SKM-1 treated with dmso at 0.1 percent for 144 hours (cell line): Measurements from ENCODE around the gene PEG3.

ENCODE experiments used
- DNase-seq: peaks from one replicate; lab custom pipeline; 2025; ENCODE audit not compliant: unreplicated experiment; lab: John Stamatoyannopoulos, UW

The PEG3 gene

DNA sequence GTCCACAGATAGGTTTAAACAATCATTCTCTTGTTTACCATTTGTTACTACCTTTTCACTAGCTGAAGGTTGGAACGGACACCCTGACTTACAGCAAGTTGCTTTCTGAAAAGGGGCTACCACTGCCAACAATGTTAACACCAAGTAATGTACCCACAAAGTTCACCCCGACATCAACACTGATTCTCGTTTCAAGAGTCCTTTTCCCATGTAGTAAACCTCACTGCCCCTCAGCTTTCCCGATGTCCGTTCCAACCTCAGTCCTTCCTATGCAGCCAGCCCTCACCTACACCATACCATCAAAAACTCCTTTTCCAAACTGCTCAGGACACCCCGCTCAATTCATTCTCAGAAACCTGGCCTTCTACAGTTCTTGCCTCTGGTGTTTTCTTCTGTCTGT is 29.0 kb downstream of the PEG3 start:
- no peak for DNase-seq

GRCh38 chr19:56810260-56810659 is 30.3 kb downstream of the PEG3 start:
- no peak for DNase-seq

- no peak for DNase-seq
Measured at GRCh38 chr19:56808717-56809392, 31.7 kb downstream of the PEG3 start.

DNA sequence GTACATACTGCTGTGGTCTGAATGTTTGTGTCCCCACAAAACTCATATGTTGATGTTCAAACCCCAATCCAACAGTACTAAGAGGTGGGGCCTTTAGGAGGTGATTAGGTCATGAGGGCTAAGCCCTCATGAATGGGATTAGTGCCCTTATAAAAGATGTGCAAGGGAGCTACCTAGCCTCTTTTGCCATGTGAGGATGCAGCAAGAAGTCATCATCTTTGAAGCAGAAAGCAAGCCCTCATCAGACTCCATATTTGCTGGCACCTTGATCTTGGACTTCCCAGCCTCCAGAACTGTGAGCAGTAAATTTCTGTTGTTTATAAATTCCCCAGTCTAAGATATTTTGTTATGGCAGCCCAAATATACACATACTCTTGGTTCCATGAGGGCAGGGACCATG is 33.9 kb downstream of the PEG3 start:
- no peak for DNase-seq
